Renal cortical epithelial cell (primary cell): Measurements from ENCODE around the gene SLC22A14. TPM values are rescaled to one million over a fixed set of nuclear protein-coding genes. Genes with fewer than 3 reads are reported as not detected.
"Not testable (repeated sequence)": the region's sequence is repeated elsewhere in the genome, so short reads cannot be mapped to it uniquely, and the experiment has no call there.

ENCODE experiments used
- DNase-seq: peaks from one replicate; pipeline ENCODE4 v3.0.0-alpha.2; 2011; ENCODE audit warnings: low read depth
- total RNA-seq: library from RNA; depleted of rRNA; stranded (reverse); fragments of >200 nt; gene quantifications from 2 replicates; pipeline ENCODE4 v1.2.3, GENCODE V29; 2014

The SLC22A14 gene
- total RNA-seq = 0.45 TPM in 1 of 2 replicates, not detected in the other

GRCh38 chr3:38281895-38282686, at the start of gene SLC22A14:
Gene SLC22A14, plus strand, starts transcription at chr3:38282294. Its CDS starts 23,733 bp downstream, at chr3:38306027.
- no peak for DNase-seq

GRCh38 chr3:38232701-38233100, 49.4 kb upstream of the SLC22A14 start:
- no peak for DNase-seq

- DNase-seq = peak; percentile 13
These were observed 46.6 kb upstream of the SLC22A14 start for GRCh38 chr3:38235466-38235865.

GRCh38 chr3:38238416-38239008, 43.6 kb upstream of the SLC22A14 start:
- DNase-seq = no peak

- DNase-seq = not testable (repeated sequence)
These were observed 39.3 kb upstream of the SLC22A14 start for GRCh38 chr3:38242812-38243211.

GRCh38 chr3:38245930-38246329, 36.2 kb upstream of the SLC22A14 start:
- no peak for DNase-seq

GRCh38 chr3:38247366-38248035, 34.6 kb upstream of the SLC22A14 start:
- DNase-seq = peak; percentile 94

GRCh38 chr3:38250198-38250597, 31.9 kb upstream of the SLC22A14 start:
- DNase-seq = no peak

- DNase-seq = no peak
These were observed 30.9 kb upstream of the SLC22A14 start for GRCh38 chr3:38251197-38251596.

GRCh38 chr3:38253704-38254103, 28.4 kb upstream of the SLC22A14 start:
- no peak for DNase-seq

- DNase-seq = no peak
These were observed 27.2 kb upstream of the SLC22A14 start for GRCh38 chr3:38254872-38255271.

- DNase-seq = no peak
These were observed 26.5 kb upstream of the SLC22A14 start for GRCh38 chr3:38255627-38256026.

- peak; percentile 22 for DNase-seq
These were observed 24.5 kb upstream of the SLC22A14 start for GRCh38 chr3:38257583-38257982.

- DNase-seq = no peak
These were observed 21.6 kb upstream of the SLC22A14 start for GRCh38 chr3:38260474-38260873.

GRCh38 chr3:38264353-38264771, 17.7 kb upstream of the SLC22A14 start:
- peak; percentile 38 for DNase-seq

- no peak for DNase-seq
These were observed 17.3 kb upstream of the SLC22A14 start for GRCh38 chr3:38264779-38265178.

GRCh38 chr3:38265604-38266307, 16.3 kb upstream of the SLC22A14 start, which contains the start of gene SLC22A13:
Gene SLC22A13, plus strand, starts transcription at chr3:38265812. Its CDS starts 49 bp downstream, at chr3:38265861.
- DNase-seq = no peak

GRCh38 chr3:38266810-38267209, 15.3 kb upstream of the SLC22A14 start:
- DNase-seq = no peak

GRCh38 chr3:38267662-38268061, 14.4 kb upstream of the SLC22A14 start:
- DNase-seq = no peak

- DNase-seq = no peak
These were observed 14.0 kb upstream of the SLC22A14 start for GRCh38 chr3:38268087-38268486.

- DNase-seq = no peak
These were observed 13.6 kb upstream of the SLC22A14 start for GRCh38 chr3:38268522-38268921.

- DNase-seq = no peak
These were observed 11.5 kb upstream of the SLC22A14 start for GRCh38 chr3:38270606-38271005.
